Naive thymus-derived CD8-positive, alpha-beta T cell (primary cell): ENCODE results near the gene TNP2. TPM values are rescaled to one million over a fixed set of nuclear protein-coding genes. Genes with fewer than 3 reads are reported as not detected.

Source experiments
- ATAC-seq, 2 donors: fragments of 150-1000 bp; cut with Tn5 transposase in 1 of 2; sonication (Bioruptor Pico), chemical (Tn5 transposase) in 1 of 2; 1 replicate in 1 of 2; 2 replicates in 1 of 2; pipeline ENCODE4 v1.10.0; 2021; ENCODE audit warnings: mild to moderate bottlenecking in 2 of 2, moderate library complexity in 2 of 2
- POLR2A ChIA-PET: fragments of 350-600 bp; sonication (Branson Sonifier 250); formaldehyde crosslinking; loops from one replicate; lab custom pipeline; 2021; ENCODE audit warnings: antibody characterized with exemption; lab: Charles Lee
- DNase-seq, 10 donors: peaks; one replicate each; pipeline versions ENCODE4 v3.0.0 to v3.0.0-alpha.2; 2020 to 2022
- H3K27ac Mint-ChIP-seq, 10 donors: one replicate each; pipeline ENCODE4 v1.8.0; 2020 to 2022; ENCODE audit warnings: mild to moderate bottlenecking in 10 of 10, mixed read lengths in 10 of 10, moderate library complexity in 4 of 10, inconsistent platforms in 1 of 10
- H3K27me3 Mint-ChIP-seq, 5 donors: one replicate each; pipeline ENCODE4 v1.8.0; 2021 to 2022; ENCODE audit warnings: mixed read lengths in 5 of 5
- H3K36me3 Mint-ChIP-seq, 3 donors: one replicate each; pipeline ENCODE4 v1.8.0; 2020 to 2022; ENCODE audit warnings: mixed read lengths in 3 of 3, mild to moderate bottlenecking in 2 of 3, inconsistent platforms in 1 of 3
- H3K4me1 Mint-ChIP-seq, 4 donors: one replicate each; pipeline ENCODE4 v1.8.0; 2021 to 2022; ENCODE audit warnings: mixed read lengths in 4 of 4
- H3K4me3 Mint-ChIP-seq, 10 donors: one replicate each; pipeline ENCODE4 v1.8.0; 2020 to 2022; ENCODE audit warnings: mild to moderate bottlenecking in 10 of 10, mixed read lengths in 10 of 10, moderate library complexity in 6 of 10, inconsistent platforms in 1 of 10
- H3K9me3 Mint-ChIP-seq, 9 donors: one replicate each; pipeline ENCODE4 v1.8.0; 2020 to 2022; ENCODE audit warnings: mixed read lengths in 9 of 9, mild to moderate bottlenecking in 3 of 9, inconsistent platforms in 1 of 9, moderate library complexity in 1 of 9
- polyA plus RNA-seq, 3 donors: library from polyadenylated mRNA; unstranded; fragments of 300-500 nt; fragmentation: Illumina TruSeq; gene quantifications; one replicate each; pipeline ENCODE4 v1.2.3, GENCODE V29; 2021
- total RNA-seq, 8 experiments: library from RNA in 2 of 8; stranded (reverse) in 2 of 8; gene quantifications; one replicate each; pipeline ENCODE4 v1.2.3 and lab custom pipeline; 2021 to 2026

Gene TNP2
- total and polyA plus RNA-seq, 5 experiments from 2014 or later, result not detected

- peaks cover 0 to 16% (median 3%) of the 10 kb centered on the region in 3 donors for H3K36me3 Mint-ChIP-seq
- peaks cover 21 to 41% (median 39%) of the 10 kb centered on the region in 4 donors for H3K4me1 Mint-ChIP-seq
- ATAC-seq (no peak), DNase-seq (no peak)
- peak overlapping the region in 3 of 10 donors; percentile 7 to 91 (median 43) for H3K4me3 Mint-ChIP-seq
- POLR2A ChIA-PET, result interaction anchor here (0.7 to 1.9 kb wide), 3 partner anchors 18 to 216 kb away, joined by 3 to 19 read pairs (median 10); no protein-coding TSS in a partner anchor
- H3K9me3 Mint-ChIP-seq, result no peaks in the 10 kb centered on the region
- no peaks in the 10 kb centered on the region for H3K27me3 Mint-ChIP-seq
- H3K27ac Mint-ChIP-seq, result peak overlapping the region in 7 of 10 donors; percentile 86 to 97 (median 93)
These were observed 18.2 kb downstream of the TNP2 start for GRCh38 chr16:11250786-11251524.

- peak overlapping the region in 1 of 10 donors; percentile 62 for H3K4me3 Mint-ChIP-seq
- POLR2A ChIA-PET, result no interaction called here
- no peak for ATAC-seq
- H3K27me3 Mint-ChIP-seq, result no peaks in the 10 kb centered on the region
- H3K27ac Mint-ChIP-seq, result peak overlapping the region in 8 of 10 donors; percentile 12 to 96 (median 41)
- peaks cover 0 to 16% (median 3%) of the 10 kb centered on the region in 3 donors for H3K36me3 Mint-ChIP-seq
- no peak for DNase-seq
- no peaks in the 10 kb centered on the region for H3K9me3 Mint-ChIP-seq
- H3K4me1 Mint-ChIP-seq, result peaks cover 23 to 41% (median 39%) of the 10 kb centered on the region in 4 donors
These were observed 18.9 kb downstream of the TNP2 start for GRCh38 chr16:11250091-11250785.

GRCh38 chr16:11249233-11250061 lies 19.7 kb downstream of the TNP2 start:
- peak overlapping the region in 5 of 10 donors; percentile 37 to 81 (median 43) for H3K27ac Mint-ChIP-seq
- no peaks in the 10 kb centered on the region for H3K9me3 Mint-ChIP-seq
- DNase-seq, result no peak
- ATAC-seq, result no peak
- no peak overlapping the region for H3K4me3 Mint-ChIP-seq
- POLR2A ChIA-PET, result no interaction called here
- H3K4me1 Mint-ChIP-seq, result peaks cover 26 to 41% (median 38%) of the 10 kb centered on the region in 4 donors
- peaks cover 0 to 16% (median 3%) of the 10 kb centered on the region in 3 donors for H3K36me3 Mint-ChIP-seq
- no peaks in the 10 kb centered on the region for H3K27me3 Mint-ChIP-seq

- H3K27ac Mint-ChIP-seq, result no peak overlapping the region
- peaks cover 20 to 31% (median 27%) of the 10 kb centered on the region in 4 donors for H3K4me1 Mint-ChIP-seq
- POLR2A ChIA-PET, result interaction anchor here (0.9 kb wide), 1 partner anchor 12 kb away, joined by 3 read pairs; no protein-coding TSS in a partner anchor
- H3K4me3 Mint-ChIP-seq, result no peak overlapping the region
- no peak for DNase-seq
- H3K9me3 Mint-ChIP-seq, result no peaks in the 10 kb centered on the region
- H3K36me3 Mint-ChIP-seq, result peaks cover 0 to 10% (median 0%) of the 10 kb centered on the region in 3 donors
- ATAC-seq, result no peak
- H3K27me3 Mint-ChIP-seq, result no peaks in the 10 kb centered on the region
These were observed 21.0 kb downstream of the TNP2 start for GRCh38 chr16:11248133-11248532.

GRCh38 chr16:11245988-11246387 lies 23.1 kb downstream of the TNP2 start:
- Mint-ChIP-seq H3K36me3 (no peaks in the 10 kb centered on the region), H3K9me3 (no peaks in the 10 kb centered on the region), H3K4me3 (no peak overlapping the region), H3K4me1 (peaks cover 8 to 12% (median 11%) of the 10 kb centered on the region in 4 donors), H3K27ac (no peak overlapping the region), H3K27me3 (no peaks in the 10 kb centered on the region)
- ATAC-seq (no peak), DNase-seq (no peak)
- POLR2A ChIA-PET, result interaction anchor here (0.8 to 1.3 kb wide), 2 partner anchors 9 to 108 kb away, joined by 3 to 5 read pairs; no protein-coding TSS in a partner anchor

GRCh38 chr16:11245222-11245737 lies 23.8 kb downstream of the TNP2 start:
- Mint-ChIP-seq H3K36me3 (no peaks in the 10 kb centered on the region), H3K9me3 (no peaks in the 10 kb centered on the region), H3K27me3 (no peaks in the 10 kb centered on the region), H3K4me1 (peaks cover 2 to 12% (median 8%) of the 10 kb centered on the region in 4 donors), H3K27ac (peak overlapping the region in 3 of 10 donors; percentile 33 to 68 (median 67)), H3K4me3 (no peak overlapping the region)
- DNase-seq (no peak), ATAC-seq (no peak)
- POLR2A ChIA-PET, result interaction anchor here (0.8 kb wide), 1 partner anchor 107 kb away, joined by 3 read pairs; no protein-coding TSS in a partner anchor

- POLR2A ChIA-PET, result interaction anchor here (4.7 kb wide), 1 partner anchor 13 kb away, joined by 19 read pairs; the partner anchor contains the start of gene SOCS1
- H3K4me3 Mint-ChIP-seq, result no peak overlapping the region
- ATAC-seq, result no peak
- no peaks in the 10 kb centered on the region for H3K9me3 Mint-ChIP-seq
- peaks cover 0 to 19% (median 7%) of the 10 kb centered on the region in 4 donors for H3K4me1 Mint-ChIP-seq
- no peak for DNase-seq
- H3K27ac Mint-ChIP-seq, result no peak overlapping the region
- no peaks in the 10 kb centered on the region for H3K27me3 Mint-ChIP-seq
- no peaks in the 10 kb centered on the region for H3K36me3 Mint-ChIP-seq
These were observed 26.5 kb downstream of the TNP2 start for GRCh38 chr16:11242658-11243057.

GRCh38 chr16:11241480-11242204 lies 27.5 kb downstream of the TNP2 start:
- no peaks in the 10 kb centered on the region for H3K27me3 Mint-ChIP-seq
- H3K4me1 Mint-ChIP-seq, result peaks cover 0 to 26% (median 7%) of the 10 kb centered on the region in 4 donors
- no peaks in the 10 kb centered on the region for H3K36me3 Mint-ChIP-seq
- no peaks in the 10 kb centered on the region for H3K9me3 Mint-ChIP-seq
- no peak overlapping the region for H3K4me3 Mint-ChIP-seq
- ATAC-seq (no peak), DNase-seq (no peak)
- POLR2A ChIA-PET, result interaction anchor here (4.7 kb wide), 1 partner anchor 14 kb away, joined by 19 read pairs; the partner anchor contains the start of gene SOCS1
- no peak overlapping the region for H3K27ac Mint-ChIP-seq

GRCh38 chr16:11240636-11241473 lies 28.3 kb downstream of the TNP2 start:
- POLR2A ChIA-PET, result interaction anchor here (0.6 to 4.7 kb wide), 3 partner anchors 14 to 16 kb away, joined by 3 to 19 read pairs (median 3); partner anchors contain the start of gene SOCS1
- Mint-ChIP-seq H3K4me3 (peak overlapping the region in 7 of 10 donors; percentile 20 to 77 (median 63)), H3K27ac (peak overlapping the region in 5 of 10 donors; percentile 41 to 81 (median 56)), H3K27me3 (no peaks in the 10 kb centered on the region), H3K36me3 (no peaks in the 10 kb centered on the region), H3K4me1 (peaks cover 0 to 26% (median 7%) of the 10 kb centered on the region in 4 donors), H3K9me3 (no peaks in the 10 kb centered on the region)
- DNase-seq (no peak), ATAC-seq (peak; percentile 25 to 48)
